Ramos (cell line): Measurements from ENCODE around the gene LUM.

ENCODE experiments used
- in situ Hi-C: fragments of 300-500 bp; cut with MboI; formaldehyde crosslinking; loops from one replicate; pipeline ENCODE4 v1.14.3; 2022; ENCODE audit warnings: low sequenced_read_pairs; ENCODE audit not compliant: unreplicated experiment

The LUM gene

GRCh38 chr12:91078501-91078900, 32.8 kb downstream of the LUM start:
- in situ Hi-C loops: no loop called here

DNA sequence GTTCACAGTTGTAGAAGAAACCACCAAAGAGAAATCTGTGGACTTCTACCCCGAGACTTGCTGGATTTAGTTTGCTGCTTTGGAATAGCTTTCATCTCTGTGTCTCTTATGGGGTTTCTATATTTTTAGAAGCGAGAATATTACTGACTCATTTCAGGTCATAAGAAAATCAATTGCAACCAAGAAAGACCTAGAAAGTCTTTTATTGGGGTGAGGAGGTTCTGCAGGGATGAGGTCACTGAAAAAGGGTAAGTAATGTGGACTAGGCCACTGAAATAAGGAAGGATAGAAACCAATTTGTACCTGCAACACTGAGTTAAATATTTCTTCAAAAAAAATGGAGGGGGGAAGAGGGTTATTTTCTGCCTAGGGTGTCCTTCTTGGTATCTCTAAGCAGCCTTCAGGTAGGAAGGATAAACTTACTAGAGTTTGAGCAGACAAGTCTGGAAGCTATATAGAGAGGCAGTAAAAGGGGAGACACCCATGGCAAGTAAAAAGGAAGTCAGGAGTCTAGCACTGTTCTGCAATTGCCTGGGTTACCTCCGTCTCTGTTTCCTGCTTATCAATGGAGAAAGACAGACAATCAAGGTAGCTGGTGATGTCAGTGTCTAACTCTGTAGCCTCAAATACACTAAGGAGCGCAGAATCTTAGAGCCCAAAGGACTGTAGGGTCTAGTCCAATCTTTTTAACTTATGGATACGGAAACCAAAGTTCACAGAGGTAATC, 33.9 kb downstream of the LUM start:
- in situ Hi-C loops: no loop called here

- in situ Hi-C loops: no loop called here
Observed at GRCh38 chr12:91074851-91075250, 36.4 kb downstream of the LUM start.

- in situ Hi-C loops: no loop called here
Observed at GRCh38 chr12:91074154-91074709, 37.1 kb downstream of the LUM start.

DNA sequence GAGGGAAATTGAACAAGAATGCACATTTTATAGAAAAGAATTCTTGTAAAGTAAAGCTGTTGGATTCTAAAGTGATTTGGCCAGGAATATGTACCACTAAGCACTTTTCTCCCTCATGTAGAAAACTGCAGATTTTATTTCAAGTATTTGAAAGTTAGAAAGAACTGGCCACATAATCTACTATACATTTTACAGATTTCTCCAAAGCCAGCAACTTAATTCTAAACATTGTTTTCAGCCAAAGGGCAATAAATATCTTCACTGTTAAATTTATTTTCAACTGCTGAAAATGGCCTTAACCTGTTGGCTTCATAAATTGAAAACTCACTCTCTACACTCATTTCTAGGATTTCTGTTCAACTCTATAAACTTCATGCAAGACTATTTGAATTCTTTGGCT, 37.9 kb downstream of the LUM start:
- in situ Hi-C loops: no loop called here

GRCh38 chr12:91072931-91073330, 38.4 kb downstream of the LUM start:
- in situ Hi-C loops: no loop called here

- in situ Hi-C loops: no loop called here
Observed at GRCh38 chr12:91070936-91071335, 40.4 kb downstream of the LUM start.

DNA sequence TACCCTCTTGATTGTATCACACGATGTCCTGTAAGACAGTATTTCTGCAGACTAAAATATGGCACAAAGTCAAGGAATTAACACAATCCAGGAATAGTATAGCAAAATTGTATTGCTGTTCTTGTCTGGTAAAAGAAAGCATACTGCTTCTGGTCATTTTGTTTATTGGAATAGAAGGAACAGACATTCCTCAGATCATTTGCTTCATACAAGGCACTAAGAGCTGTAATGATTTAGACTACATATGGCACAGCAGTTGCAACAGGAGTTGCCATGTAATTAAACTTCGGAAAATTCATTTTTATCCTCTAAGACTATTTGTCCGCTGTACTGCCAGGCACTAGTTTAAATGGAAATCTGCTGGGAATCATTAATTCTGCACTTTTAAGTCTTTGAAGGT, 45.9 kb downstream of the LUM start:
- in situ Hi-C loops: no loop called here

DNA sequence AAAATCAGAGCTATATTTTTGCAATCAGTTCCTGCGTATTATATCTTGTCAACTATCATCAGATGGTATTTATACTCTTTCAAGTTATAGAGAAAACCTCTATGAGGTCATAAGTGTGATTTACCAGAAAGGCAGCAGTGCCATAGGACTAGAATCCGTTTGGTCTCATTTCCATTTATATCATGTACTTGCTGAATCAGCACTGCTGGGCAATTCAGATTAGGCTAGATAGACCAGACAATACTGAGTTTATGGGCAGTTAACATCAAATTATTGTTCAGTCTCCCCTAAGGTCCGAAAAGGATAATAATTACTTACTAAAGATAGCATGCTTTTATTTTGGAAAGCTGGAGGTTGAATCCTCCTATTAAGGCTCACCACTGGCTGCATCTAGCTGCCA, 46.7 kb downstream of the LUM start:
- in situ Hi-C loops: no loop called here

DNA sequence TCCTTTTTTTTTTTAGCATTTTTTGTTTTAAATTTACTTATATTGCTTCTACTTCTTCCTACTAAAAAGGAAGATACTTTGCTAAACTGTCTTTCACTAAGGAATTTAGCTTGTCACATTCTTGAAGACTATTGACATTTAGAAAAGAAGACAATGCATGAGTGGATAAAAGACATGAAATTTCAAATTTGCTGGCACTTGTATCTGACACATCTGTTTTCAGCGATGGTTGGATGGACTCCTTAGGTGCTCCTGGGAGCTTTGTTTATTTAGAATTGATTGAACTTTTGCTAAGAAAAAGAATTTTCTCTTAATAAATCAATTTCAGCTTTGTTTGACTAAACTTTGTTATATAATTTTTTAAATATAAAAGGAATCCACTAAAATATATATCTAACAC, 50.2 kb downstream of the LUM start:
- in situ Hi-C loops: no loop called here

- in situ Hi-C loops: no loop called here
Observed at GRCh38 chr12:91059211-91059610, 52.1 kb downstream of the LUM start.

- in situ Hi-C loops: no loop called here
Observed at GRCh38 chr12:91058786-91059185, 52.5 kb downstream of the LUM start.

DNA sequence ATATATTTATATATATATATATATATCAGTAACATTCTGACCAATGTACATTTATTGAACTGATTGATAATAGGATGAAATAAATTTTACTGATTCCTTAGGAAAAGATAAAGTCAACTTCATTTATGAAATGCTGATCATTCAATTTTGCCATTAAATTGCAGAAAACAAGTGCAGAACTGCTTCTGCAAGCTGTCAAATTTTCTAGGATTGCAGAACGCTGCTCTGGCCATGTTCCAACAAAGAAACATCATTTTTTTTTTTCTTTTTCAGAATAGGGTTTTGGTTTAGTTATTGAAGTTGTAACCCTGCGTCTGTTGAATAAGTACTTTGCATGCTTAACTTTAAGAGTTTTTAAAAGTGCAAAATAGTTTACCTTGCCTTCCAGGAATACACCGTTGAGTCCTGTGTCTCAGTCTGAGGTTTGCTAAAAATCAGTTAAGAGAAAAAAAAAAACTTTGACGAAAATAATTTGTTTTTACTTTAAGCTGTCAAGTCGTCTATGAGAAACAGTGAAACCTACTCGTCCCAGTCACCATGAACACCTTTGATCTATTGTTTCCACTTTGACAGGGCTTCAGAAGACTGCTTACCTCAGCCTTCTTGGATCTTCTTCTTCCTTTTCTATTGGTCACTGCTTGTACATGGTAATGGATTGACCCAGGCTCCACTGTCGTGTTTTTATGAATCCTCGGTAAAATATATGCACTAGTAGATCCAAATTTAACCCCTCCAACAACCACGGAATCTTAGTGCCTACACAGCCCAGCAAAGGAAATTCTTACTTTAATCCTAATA, 53.7 kb downstream of the LUM start, which contains the start of gene KERA:
Gene KERA (minus strand): TSS at position 657 of the 798 bp plus-strand sequence. CDS start 1,743 bp downstream, outside the sequence.
- in situ Hi-C loops: no loop called here

DNA sequence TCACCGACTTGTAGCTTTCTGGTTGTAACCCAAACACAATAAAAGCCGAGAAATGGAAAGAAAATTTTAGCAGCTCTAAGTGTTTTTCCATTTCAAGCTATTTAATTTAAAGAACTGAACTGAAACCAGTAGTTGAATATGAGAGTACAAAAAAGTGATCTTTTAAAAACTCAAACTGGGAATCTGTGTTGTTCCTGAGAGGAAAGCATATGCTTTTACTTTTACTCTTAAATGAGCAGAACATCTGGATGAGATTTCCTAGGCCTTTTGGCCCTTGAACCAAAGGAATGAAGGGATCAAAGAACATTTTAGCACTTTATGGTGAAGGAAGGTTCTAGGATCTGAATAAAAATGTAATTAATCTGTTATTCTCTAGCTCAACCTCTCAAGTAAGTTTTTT, 54.8 kb downstream of the LUM start:
- in situ Hi-C loops: no loop called here

GRCh38 chr12:91055976-91056375, 55.3 kb downstream of the LUM start:
- in situ Hi-C loops: no loop called here

DNA sequence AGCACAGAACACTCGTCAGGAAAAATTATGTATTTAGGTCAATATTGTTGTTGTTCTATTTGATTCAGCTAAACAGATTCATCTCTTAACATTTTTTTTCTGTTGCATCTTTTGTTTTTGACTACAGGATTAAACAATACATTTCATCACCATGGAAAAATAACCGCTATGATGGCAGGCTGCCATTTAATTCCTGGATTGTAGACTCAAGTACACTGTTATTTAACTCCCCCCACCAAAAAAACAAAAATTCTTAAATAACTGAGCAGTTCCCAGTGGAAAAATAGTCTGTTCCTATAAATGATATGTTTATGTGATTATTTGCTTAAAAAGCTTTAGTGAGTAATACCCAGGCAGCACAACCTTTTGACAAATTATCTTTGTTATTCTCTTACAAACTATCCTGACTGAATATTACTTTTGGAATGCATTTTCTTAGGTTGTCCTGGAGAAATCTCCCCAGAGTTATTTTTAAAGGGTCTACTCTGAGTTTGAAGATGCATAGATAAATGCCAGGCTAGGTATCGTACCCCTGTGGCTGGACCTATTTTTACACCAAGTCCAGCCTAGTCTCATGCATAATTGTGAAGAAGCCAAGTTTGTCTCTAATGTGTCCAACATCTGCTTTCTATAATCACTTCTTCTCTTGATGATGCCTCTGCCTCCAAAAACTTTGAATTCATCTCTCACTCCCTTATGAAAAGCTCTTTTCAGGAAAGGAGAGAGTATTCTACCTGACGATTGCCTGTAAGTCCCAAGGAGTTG, 57.2 kb downstream of the LUM start:
- in situ Hi-C loops: no loop called here
